Measurements from ENCODE around the gene EDNRB. TPM values are rescaled to one million over a fixed set of nuclear protein-coding genes. Genes with fewer than 3 reads are reported as not detected.
A peak's percentile ranks its signal among the peaks of the same experiment; 100 is the strongest.

The EDNRB gene
- total RNA-seq, 2 donors from 2014 or later: not detected

DNA sequence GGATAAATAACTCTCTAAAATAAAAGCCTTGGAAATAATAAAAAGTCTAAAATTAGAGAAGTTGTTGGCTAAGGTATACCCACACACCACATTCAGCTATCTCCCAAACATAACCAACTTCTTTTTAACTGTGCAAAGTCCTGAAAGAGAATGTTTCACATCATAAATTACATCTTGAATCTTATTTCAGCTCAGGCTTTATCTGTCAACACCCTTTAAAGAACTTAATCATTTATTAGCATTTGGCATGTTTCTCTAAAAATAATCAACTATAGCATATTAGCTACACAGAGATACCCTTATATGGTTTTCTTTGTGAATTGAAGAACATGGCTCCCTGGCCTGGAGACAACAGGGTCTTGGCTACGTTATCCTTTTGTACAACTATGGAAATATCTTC is 6.9 kb downstream of the EDNRB start:
- H3K36me3 Mint-ChIP-seq: no peaks in the 10 kb centered on the region

DNA sequence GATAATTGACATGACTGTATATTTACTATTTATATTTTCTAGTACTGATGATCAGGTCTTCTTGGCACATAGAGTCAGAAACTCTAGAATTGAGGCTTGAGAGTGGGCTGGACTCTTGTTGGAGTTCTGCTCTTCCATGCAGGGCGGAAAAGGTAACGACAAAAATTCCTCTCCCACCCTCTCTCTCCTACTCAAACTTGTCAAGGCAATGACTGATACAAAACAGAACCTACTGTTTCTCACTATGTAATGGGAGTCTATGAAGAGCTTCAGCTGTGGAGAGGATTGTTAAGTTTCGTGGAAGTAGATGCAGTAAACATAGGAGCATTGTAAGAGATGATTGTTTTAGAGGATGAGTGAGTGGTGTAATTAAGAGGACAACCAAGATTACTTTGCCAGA is 8.8 kb downstream of the EDNRB start:
- H3K36me3 Mint-ChIP-seq: no peaks in the 10 kb centered on the region
- ATAC-seq (no peak), DNase-seq (ENCODE audit: low spot score) (no peak)
- H3K4me1 Mint-ChIP-seq (ENCODE audit: low read depth in 2 of 2): no peaks in the 10 kb centered on the region
- peaks cover 7 to 12% of the 10 kb centered on the region in 2 donors for H3K27me3 Mint-ChIP-seq
- no peak overlapping the region for H3K27ac Mint-ChIP-seq
- H3K4me3 Mint-ChIP-seq: no peak overlapping the region
- no peaks in the 10 kb centered on the region for H3K9me3 Mint-ChIP-seq

More for the DNA sequence above, 6.9 kb downstream of the EDNRB start:
- ATAC-seq (no peak), DNase-seq (ENCODE audit: low spot score) (no peak)
- no peaks in the 10 kb centered on the region for H3K4me1 Mint-ChIP-seq (ENCODE audit: low read depth in 2 of 2)
- H3K9me3 Mint-ChIP-seq: no peaks in the 10 kb centered on the region
- H3K4me3 Mint-ChIP-seq: no peak overlapping the region
- no peak overlapping the region for H3K27ac Mint-ChIP-seq
- H3K27me3 Mint-ChIP-seq: peaks cover 5 to 14% of the 10 kb centered on the region in 2 donors

DNA sequence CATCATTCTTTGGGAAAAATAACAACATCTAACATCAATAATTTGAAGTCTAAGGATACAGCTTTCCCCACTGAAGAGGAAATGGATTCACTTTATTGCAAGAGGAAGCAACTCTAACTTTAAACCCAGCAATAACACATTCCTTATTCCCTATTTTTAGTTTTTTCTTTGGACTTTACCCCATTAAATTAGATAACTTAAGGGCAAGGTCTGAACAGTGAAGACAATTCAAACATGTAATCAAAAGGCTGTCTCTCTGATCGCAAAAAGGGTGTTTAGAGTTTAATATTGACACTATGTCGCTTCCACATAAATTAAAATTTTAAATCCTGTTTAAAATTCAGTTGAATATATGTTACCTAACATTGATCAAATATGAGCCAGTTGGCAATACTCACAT is 10.1 kb downstream of the EDNRB start:
- ATAC-seq (no peak), DNase-seq (ENCODE audit: low spot score) (no peak)
- H3K4me1 Mint-ChIP-seq (ENCODE audit: low read depth in 2 of 2): no peaks in the 10 kb centered on the region

DNA sequence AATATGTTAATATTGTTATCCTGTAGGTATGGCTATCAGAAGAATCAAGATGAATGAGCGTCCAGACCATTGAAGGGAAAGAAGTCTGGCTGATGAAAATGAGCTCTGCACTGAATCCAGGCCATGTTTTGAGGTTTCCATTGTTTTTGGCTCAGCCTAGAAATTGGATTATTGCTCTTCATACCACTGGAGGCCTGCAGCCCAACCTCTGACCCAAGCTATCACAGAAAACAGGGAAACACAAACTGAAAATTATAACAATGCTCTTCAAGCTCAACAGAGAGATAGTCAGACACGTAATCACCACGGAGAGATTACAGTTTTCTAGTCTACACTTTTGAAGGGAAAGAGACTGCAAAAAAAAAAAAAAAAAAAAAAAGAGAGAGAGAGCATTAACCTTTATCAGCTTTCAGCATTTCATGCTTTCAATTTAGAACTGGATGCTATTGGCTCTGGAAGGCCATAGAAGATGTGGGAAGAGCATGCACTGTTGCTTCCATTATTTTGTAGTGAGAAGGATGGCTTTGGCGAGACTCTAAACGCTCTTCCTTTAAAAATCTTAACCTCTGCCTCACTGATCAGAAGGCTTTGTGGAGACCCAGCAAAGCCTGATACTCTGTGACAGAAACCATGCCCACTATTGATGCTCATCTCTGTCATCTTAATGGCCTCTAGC is 10.8 kb downstream of the EDNRB start:
- Mint-ChIP-seq H3K9me3 (peaks cover 1% of the 10 kb centered on the region), H3K27me3 (peaks cover 8 to 9% of the 10 kb centered on the region in 2 donors), H3K27ac (no peak overlapping the region), H3K36me3 (no peaks in the 10 kb centered on the region), H3K4me1 (ENCODE audit: low read depth in 2 of 2) (no peaks in the 10 kb centered on the region), H3K4me3 (no peak overlapping the region)
- no peak for DNase-seq (ENCODE audit: low spot score)
- no peak for ATAC-seq

More for the DNA sequence above, 10.1 kb downstream of the EDNRB start:
- Mint-ChIP-seq H3K27me3 (peaks cover 7 to 8% of the 10 kb centered on the region in 2 donors), H3K36me3 (no peaks in the 10 kb centered on the region), H3K4me3 (no peak overlapping the region), H3K27ac (no peak overlapping the region), H3K9me3 (no peaks in the 10 kb centered on the region)

DNA sequence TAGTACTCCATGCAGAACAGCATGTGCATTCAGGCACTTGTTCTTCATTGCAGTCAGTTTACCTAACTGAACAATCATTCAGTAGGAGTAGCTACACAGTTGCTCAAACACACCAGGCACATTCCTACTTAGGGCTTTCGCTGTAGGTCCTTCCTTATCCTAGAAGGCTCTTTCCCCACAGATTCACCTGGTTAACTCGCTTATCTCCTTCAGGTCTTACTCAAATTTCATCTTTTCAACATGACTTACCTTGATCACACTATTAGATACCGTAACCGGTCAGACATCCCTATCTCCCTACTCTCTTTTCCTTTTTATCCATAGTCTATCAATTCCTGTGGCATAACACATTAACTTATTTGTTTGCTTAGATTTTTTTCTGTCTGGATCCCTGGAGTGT is 14.6 kb downstream of the EDNRB start:
- H3K9me3 Mint-ChIP-seq: peaks cover 8% of the 10 kb centered on the region
- no peak overlapping the region for H3K27ac Mint-ChIP-seq
- no peak for ATAC-seq
- H3K36me3 Mint-ChIP-seq: no peaks in the 10 kb centered on the region
- DNase-seq (ENCODE audit: low spot score): no peak
- peaks cover 9 to 18% of the 10 kb centered on the region in 2 donors for H3K27me3 Mint-ChIP-seq
- no peaks in the 10 kb centered on the region for H3K4me1 Mint-ChIP-seq (ENCODE audit: low read depth in 2 of 2)
- H3K4me3 Mint-ChIP-seq: no peak overlapping the region

DNA sequence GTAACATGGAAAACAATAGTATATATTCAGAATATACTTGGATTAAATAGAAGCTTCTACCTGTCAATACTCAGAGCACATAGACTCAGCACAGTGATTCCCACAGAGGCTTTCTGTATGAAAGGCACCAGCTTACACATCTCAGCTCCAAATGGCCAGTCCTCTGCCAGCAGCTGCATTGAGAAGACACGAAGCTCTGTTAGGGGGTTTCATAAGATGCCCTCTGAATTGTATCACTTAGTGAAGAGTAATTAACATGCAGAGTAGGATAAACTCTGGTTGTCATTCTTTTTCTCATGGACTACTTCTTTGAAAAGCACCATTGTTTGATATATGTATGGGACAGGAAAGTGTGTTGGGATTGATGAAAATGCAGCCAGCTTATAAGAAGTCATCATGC is 15.2 kb downstream of the EDNRB start:
- H3K36me3 Mint-ChIP-seq: no peaks in the 10 kb centered on the region
- no peak overlapping the region for H3K4me3 Mint-ChIP-seq
- H3K9me3 Mint-ChIP-seq: peaks cover 8% of the 10 kb centered on the region
- ATAC-seq: no peak
- no peaks in the 10 kb centered on the region for H3K4me1 Mint-ChIP-seq (ENCODE audit: low read depth in 2 of 2)
- H3K27me3 Mint-ChIP-seq: peaks cover 9 to 19% of the 10 kb centered on the region in 2 donors
- DNase-seq (ENCODE audit: low spot score): no peak
- H3K27ac Mint-ChIP-seq: no peak overlapping the region

DNA sequence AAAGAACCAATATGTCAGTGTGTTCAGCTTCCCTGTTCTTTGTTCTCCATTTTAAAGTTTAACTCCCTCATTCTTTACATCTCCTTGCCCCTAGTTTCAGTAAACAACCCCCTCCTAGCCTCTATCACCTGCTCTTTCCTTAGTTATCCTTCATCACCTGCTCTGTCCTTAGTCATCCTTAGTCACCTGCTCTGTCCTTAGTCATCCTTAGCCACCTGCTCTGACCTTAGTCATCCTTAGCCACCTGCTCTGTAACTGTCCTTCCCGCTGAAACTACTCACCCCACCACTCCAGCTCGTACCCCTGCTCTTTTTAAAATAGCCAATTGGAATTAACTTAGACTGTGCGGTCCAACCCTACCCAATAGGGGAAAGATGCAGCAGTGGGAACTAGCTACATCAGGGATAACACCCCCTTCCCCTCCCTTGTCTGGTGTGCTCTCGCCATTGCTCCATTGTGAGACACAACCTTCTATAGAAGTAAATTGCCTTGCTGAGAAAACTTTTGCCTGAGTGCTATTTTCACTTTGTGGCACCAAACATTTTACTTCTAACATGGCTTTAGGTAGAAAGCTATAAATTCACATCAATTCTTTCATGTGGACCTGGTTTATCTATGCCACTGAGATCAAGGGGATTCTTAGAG is 16.2 kb downstream of the EDNRB start:
- H3K27me3 Mint-ChIP-seq: peaks cover 9 to 25% of the 10 kb centered on the region in 2 donors
- no peaks in the 10 kb centered on the region for H3K4me1 Mint-ChIP-seq (ENCODE audit: low read depth in 2 of 2)
- no peaks in the 10 kb centered on the region for H3K36me3 Mint-ChIP-seq
- no peak for DNase-seq (ENCODE audit: low spot score)
- H3K9me3 Mint-ChIP-seq: peaks cover 8% of the 10 kb centered on the region
- no peak overlapping the region for H3K4me3 Mint-ChIP-seq
- no peak for ATAC-seq
- no peak overlapping the region for H3K27ac Mint-ChIP-seq

DNA sequence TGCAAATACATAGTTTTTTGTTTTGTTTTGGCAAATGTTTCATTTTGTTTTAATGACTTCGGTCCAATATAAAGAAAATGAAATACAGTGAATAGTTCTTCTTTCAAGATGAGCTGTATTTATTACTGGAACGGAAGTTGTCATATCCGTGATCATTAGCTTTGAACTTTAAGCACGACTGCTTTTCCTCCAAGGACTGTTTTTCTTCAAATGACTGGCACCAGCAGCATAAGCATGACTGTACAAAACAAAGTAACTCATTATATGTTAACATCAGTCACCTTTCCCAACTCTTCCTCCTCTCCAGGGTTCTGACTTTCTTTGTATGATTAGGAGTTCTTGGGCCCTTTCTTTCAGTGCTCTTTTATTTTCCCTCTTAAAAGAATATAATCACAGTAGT is 20.5 kb downstream of the EDNRB start:
- H3K4me3 Mint-ChIP-seq: peak overlapping the region; percentile 12
- H3K27ac Mint-ChIP-seq: no peak overlapping the region
- H3K4me1 Mint-ChIP-seq (ENCODE audit: low read depth in 2 of 2): no peaks in the 10 kb centered on the region
- H3K36me3 Mint-ChIP-seq: no peaks in the 10 kb centered on the region
- H3K9me3 Mint-ChIP-seq: peaks cover 10% of the 10 kb centered on the region
- no peak for ATAC-seq
- H3K27me3 Mint-ChIP-seq: peaks cover 9 to 22% of the 10 kb centered on the region in 2 donors
- DNase-seq (ENCODE audit: low spot score): no peak

DNA sequence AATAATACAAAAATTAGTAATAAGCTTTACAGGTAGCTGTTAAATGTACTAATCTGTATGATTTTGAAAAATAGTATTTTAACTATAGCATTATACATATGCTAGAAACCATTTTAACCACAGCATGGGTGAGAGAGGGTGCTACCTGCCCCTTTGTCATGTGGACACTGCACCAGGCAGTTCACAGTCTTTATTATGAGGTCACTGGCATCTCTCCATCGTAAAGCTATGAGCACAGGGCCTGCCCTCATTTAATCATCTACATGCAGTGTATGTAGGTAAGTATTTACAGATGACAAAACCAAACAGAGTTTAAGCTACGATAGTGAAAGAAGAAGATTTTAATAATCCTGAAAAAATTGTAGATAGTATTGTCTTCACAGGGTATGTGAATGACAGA is 21.7 kb downstream of the EDNRB start:
- Mint-ChIP-seq H3K4me1 (ENCODE audit: low read depth in 2 of 2) (no peaks in the 10 kb centered on the region), H3K27me3 (peaks cover 2 to 18% of the 10 kb centered on the region in 2 donors), H3K9me3 (peaks cover 2% of the 10 kb centered on the region), H3K27ac (no peak overlapping the region), H3K4me3 (no peak overlapping the region), H3K36me3 (no peaks in the 10 kb centered on the region)
- ATAC-seq: no peak
- no peak for DNase-seq (ENCODE audit: low spot score)

DNA sequence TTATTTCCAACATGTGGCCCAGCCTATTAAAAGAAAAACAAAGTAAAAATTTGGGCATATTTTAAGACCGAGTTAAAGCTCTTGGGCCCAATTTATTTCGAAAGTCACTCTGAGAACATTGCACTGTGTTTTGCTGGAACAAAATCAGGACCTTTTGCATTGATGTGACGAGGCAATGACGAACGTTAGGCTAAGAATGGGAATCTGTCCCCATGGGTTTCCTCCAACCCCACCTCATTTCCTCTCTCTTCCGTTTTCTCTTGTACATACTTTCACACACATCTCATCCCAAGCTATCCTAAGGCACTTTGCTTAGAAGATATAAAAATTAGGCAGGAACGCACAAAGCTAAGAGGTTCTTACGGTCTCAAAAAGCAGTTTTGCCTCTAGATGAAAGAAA is 22.1 kb downstream of the EDNRB start:
- H3K27ac Mint-ChIP-seq: no peak overlapping the region
- peaks cover 2% of the 10 kb centered on the region for H3K9me3 Mint-ChIP-seq
- H3K4me1 Mint-ChIP-seq (ENCODE audit: low read depth in 2 of 2): no peaks in the 10 kb centered on the region
- ATAC-seq (no peak), DNase-seq (ENCODE audit: low spot score) (no peak)
- no peaks in the 10 kb centered on the region for H3K36me3 Mint-ChIP-seq
- H3K4me3 Mint-ChIP-seq: no peak overlapping the region
- H3K27me3 Mint-ChIP-seq: peaks cover 2 to 17% of the 10 kb centered on the region in 2 donors

DNA sequence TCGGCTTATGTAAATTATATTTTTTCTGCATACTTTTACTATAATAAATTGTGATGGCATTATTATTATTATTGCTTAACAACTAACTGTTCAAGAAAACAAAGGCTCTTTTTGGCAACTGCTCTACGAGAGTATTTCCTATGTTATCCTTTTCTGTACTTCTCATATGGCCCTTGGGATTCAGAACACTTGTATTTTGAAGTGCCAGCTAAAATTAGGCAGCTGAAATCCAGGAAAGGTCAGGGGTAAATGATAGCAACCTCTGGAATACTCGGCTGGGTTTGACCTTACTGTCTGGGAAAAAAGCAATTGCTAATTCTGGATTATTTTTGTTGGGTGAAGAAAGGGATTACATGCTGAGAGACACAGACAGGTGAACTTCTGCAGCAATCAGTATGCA is 23.9 kb downstream of the EDNRB start:
- Mint-ChIP-seq H3K36me3 (no peaks in the 10 kb centered on the region), H3K27me3 (peaks cover 5 to 28% of the 10 kb centered on the region in 2 donors)
- ATAC-seq: no peak

DNA sequence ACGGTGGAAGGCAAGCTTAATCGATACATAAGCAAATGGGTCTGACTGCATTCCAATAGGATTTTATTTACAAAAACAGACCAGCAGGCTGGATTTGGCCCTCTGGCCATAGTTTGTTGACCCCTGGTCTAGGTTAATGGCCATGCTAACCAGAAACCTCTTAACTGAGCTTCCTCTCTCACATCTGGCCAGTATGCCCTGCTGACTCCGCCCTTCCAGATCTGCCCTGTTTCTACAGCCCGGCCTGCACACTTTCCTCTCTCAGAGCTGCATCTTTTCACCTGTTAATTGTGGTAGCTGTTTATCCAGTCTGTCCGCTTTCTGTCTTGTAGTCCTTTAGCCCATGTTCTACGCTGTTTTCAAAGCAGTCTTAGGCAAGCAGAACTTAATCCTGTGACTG is 25.6 kb downstream of the EDNRB start:
- DNase-seq (ENCODE audit: low spot score) (no peak), ATAC-seq (no peak)
- H3K27ac Mint-ChIP-seq: no peak overlapping the region
- peaks cover 7 to 32% of the 10 kb centered on the region in 2 donors for H3K27me3 Mint-ChIP-seq
- no peaks in the 10 kb centered on the region for H3K36me3 Mint-ChIP-seq
- peaks cover 2% of the 10 kb centered on the region for H3K9me3 Mint-ChIP-seq
- H3K4me3 Mint-ChIP-seq: no peak overlapping the region
- no peaks in the 10 kb centered on the region for H3K4me1 Mint-ChIP-seq (ENCODE audit: low read depth in 2 of 2)

More for the DNA sequence above, 23.9 kb downstream of the EDNRB start:
- Mint-ChIP-seq H3K27ac (no peak overlapping the region), H3K4me3 (no peak overlapping the region), H3K9me3 (peaks cover 2% of the 10 kb centered on the region), H3K4me1 (ENCODE audit: low read depth in 2 of 2) (no peaks in the 10 kb centered on the region)
- no peak for DNase-seq (ENCODE audit: low spot score)

DNA sequence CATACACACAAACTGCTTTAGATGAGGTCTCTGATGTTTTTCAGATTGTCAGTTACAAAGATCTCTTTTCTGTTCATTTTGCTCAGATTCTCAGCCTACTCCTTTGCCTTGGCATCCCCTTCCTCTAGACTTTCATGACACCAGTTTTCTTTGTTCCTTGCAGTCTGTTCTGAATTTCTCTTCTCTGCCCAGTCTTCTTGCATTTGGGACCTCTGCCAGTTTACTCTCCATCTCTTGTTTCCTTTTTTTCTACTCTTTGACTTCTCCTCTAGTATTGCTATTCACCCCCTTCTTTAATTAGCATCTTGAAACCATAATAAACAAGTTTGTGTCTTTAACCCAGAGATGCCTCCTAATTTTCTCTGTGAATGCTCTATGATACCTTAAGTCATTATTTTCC is 26.1 kb downstream of the EDNRB start:
- ATAC-seq (no peak), DNase-seq (ENCODE audit: low spot score) (no peak)
- H3K4me1 Mint-ChIP-seq (ENCODE audit: low read depth in 2 of 2): no peaks in the 10 kb centered on the region
- peaks cover 7 to 29% of the 10 kb centered on the region in 2 donors for H3K27me3 Mint-ChIP-seq
- H3K9me3 Mint-ChIP-seq: peaks cover 2% of the 10 kb centered on the region
- no peak overlapping the region for H3K27ac Mint-ChIP-seq
- H3K4me3 Mint-ChIP-seq: no peak overlapping the region
- no peaks in the 10 kb centered on the region for H3K36me3 Mint-ChIP-seq

DNA sequence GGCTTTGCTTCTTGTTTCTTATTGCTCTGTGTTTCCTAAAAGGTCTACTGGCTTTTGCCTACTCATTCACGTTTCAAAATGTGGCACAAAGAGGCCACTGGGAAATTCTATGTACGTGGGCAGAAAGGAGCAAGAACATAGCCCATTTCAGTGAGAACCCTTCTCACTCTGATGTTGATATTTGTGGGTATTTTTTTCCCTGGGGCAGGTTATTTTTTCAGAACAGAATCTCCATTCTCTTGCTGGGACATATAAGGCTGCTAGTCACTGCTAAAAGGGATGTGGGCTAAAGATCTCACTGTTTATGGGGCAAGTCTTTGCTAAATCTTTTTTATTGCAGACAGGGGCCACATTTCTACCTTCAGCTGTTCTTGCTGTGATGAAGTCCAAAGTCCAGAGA is 27.1 kb downstream of the EDNRB start:
- H3K36me3 Mint-ChIP-seq: no peaks in the 10 kb centered on the region
- DNase-seq (ENCODE audit: low spot score) (no peak), ATAC-seq (no peak)
- H3K4me3 Mint-ChIP-seq: no peak overlapping the region
- H3K4me1 Mint-ChIP-seq (ENCODE audit: low read depth in 2 of 2): no peaks in the 10 kb centered on the region
- no peak overlapping the region for H3K27ac Mint-ChIP-seq
- peaks cover 5 to 31% of the 10 kb centered on the region in 2 donors for H3K27me3 Mint-ChIP-seq
- H3K9me3 Mint-ChIP-seq: peaks cover 2% of the 10 kb centered on the region
